Suprapubic skin (tissue), 4 donors: ENCODE results near the gene UVRAG.

ENCODE experiments used
- POLR2A ChIP-seq, 2 donors: fragments of 450-650 bp; IDR thresholded peaks; one replicate each; pipeline ENCODE4 v1.6.1; 2017; ENCODE audit warnings: antibody characterized with exemption in 2 of 2, mild to moderate bottlenecking in 2 of 2, moderate library complexity in 2 of 2
- POLR2AphosphoS5 ChIP-seq, 3 donors: sonication (generic); formaldehyde crosslinking; IDR thresholded peaks; one replicate each; pipeline ENCODE4 v1.6.1; 2017; ENCODE audit warnings: antibody characterized with exemption in 3 of 3
- TF ChIP-seq, protein P1 (sequence below), 2 donors: fragments of 200-600 bp in 1 of 2; fragments of 450-650 bp in 1 of 2; sonication (generic) in 1 of 2; IDR thresholded peaks; one replicate each; pipeline ENCODE4 v1.5.1; 2016 to 2019; ENCODE audit warnings: antibody characterized with exemption in 2 of 2, mild to moderate bottlenecking in 1 of 2, moderate library complexity in 1 of 2

- no peak for TF ChIP-seq POLR2AphosphoS5 (IDR thresholded peaks at IDR 0.05)
- TF ChIP-seq, protein P1, sequence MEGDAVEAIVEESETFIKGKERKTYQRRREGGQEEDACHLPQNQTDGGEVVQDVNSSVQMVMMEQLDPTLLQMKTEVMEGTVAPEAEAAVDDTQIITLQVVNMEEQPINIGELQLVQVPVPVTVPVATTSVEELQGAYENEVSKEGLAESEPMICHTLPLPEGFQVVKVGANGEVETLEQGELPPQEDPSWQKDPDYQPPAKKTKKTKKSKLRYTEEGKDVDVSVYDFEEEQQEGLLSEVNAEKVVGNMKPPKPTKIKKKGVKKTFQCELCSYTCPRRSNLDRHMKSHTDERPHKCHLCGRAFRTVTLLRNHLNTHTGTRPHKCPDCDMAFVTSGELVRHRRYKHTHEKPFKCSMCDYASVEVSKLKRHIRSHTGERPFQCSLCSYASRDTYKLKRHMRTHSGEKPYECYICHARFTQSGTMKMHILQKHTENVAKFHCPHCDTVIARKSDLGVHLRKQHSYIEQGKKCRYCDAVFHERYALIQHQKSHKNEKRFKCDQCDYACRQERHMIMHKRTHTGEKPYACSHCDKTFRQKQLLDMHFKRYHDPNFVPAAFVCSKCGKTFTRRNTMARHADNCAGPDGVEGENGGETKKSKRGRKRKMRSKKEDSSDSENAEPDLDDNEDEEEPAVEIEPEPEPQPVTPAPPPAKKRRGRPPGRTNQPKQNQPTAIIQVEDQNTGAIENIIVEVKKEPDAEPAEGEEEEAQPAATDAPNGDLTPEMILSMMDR (IDR thresholded peaks at IDR 0.05) = no peak
- TF ChIP-seq POLR2A (IDR thresholded peaks at IDR 0.05) = no peak
These were observed 29.8 kb upstream of the UVRAG start for GRCh38 chr11:75785187-75785586.
